Tibial nerve (tissue), 4 donors: ENCODE results near the gene FGL2. TPM values are rescaled to one million over a fixed set of nuclear protein-coding genes. Genes with fewer than 3 reads are reported as not detected.

Experiments used
- DNase-seq, 2 donors: peaks; one replicate each; pipeline ENCODE4 v3.0.0-alpha.2; 2019; ENCODE audit warnings: low spot score in 2 of 2
- H3K27ac ChIP-seq, 4 donors: fragments of 200-600 bp; sonication (generic) in 3 of 4; one replicate each; pipeline ENCODE4 v1.5.1; 2017 to 2019; ENCODE audit warnings: mild to moderate bottlenecking in 1 of 4
- H3K27me3 ChIP-seq, 2 donors: fragments of 200-600 bp; sonication (generic) in 1 of 2; one replicate each; pipeline versions ENCODE4 v1.5.1 to v1.6.0; 2017 to 2019
- H3K36me3 ChIP-seq, 3 donors: fragments of 200-600 bp; sonication (generic); one replicate each; pipeline ENCODE4 v1.5.1; 2018 to 2019
- H3K4me1 ChIP-seq, 4 donors: fragments of 200-600 bp; sonication (generic) in 3 of 4; one replicate each; pipeline ENCODE4 v1.5.1; 2017 to 2019
- H3K4me3 ChIP-seq, 4 donors: fragments of 200-600 bp; sonication (generic) in 3 of 4; one replicate each; pipeline ENCODE4 v1.5.1; 2017 to 2019; ENCODE audit warnings: mild to moderate bottlenecking in 1 of 4, moderate library complexity in 1 of 4
- H3K9me3 ChIP-seq, 4 donors: fragments of 200-600 bp; sonication (generic) in 3 of 4; one replicate each; pipeline ENCODE4 v1.5.1; 2017 to 2019
- EP300 ChIP-seq, 2 donors: sonication (generic); formaldehyde crosslinking; IDR thresholded peaks; one replicate each; pipeline ENCODE4 v1.6.1; 2017; ENCODE audit warnings: antibody characterized with exemption in 2 of 2, mild to moderate bottlenecking in 1 of 2
- POLR2A ChIP-seq, 2 donors: fragments of 450-650 bp; IDR thresholded peaks; one replicate each; pipeline ENCODE4 v1.6.1; 2017; ENCODE audit warnings: antibody characterized with exemption in 2 of 2, mild to moderate bottlenecking in 2 of 2, moderate library complexity in 2 of 2
- WGBS, 2 donors: methylation state at CpG; one replicate each; pipeline ENCODE4 v1.1.5; 2018; 5-methylcytosine and 5-hydroxymethylcytosine counted together
- total RNA-seq, 4 donors: library from RNA; depleted of rRNA; stranded (reverse); fragments of >200 nt; gene quantifications; one replicate each; pipeline ENCODE4 v1.1.0, GENCODE V29; 2016
- TF ChIP-seq, protein P1 (sequence below), 5 experiments: fragments of 200-600 bp in 3 of 5; fragments of 450-650 bp in 2 of 5; sonication (generic) in 3 of 5; IDR thresholded peaks; one replicate each; pipeline ENCODE4 v1.5.1; 2016 to 2019; ENCODE audit warnings: antibody characterized with exemption in 5 of 5, mild to moderate bottlenecking in 3 of 5, moderate library complexity in 2 of 5

FGL2 gene, protein sequence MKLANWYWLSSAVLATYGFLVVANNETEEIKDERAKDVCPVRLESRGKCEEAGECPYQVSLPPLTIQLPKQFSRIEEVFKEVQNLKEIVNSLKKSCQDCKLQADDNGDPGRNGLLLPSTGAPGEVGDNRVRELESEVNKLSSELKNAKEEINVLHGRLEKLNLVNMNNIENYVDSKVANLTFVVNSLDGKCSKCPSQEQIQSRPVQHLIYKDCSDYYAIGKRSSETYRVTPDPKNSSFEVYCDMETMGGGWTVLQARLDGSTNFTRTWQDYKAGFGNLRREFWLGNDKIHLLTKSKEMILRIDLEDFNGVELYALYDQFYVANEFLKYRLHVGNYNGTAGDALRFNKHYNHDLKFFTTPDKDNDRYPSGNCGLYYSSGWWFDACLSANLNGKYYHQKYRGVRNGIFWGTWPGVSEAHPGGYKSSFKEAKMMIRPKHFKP
- total RNA-seq: 100 to 1,000 TPM in 3 of 4 donors, 10 to 100 TPM in 1; 30.0 to 214 (median 170) TPM

DNA sequence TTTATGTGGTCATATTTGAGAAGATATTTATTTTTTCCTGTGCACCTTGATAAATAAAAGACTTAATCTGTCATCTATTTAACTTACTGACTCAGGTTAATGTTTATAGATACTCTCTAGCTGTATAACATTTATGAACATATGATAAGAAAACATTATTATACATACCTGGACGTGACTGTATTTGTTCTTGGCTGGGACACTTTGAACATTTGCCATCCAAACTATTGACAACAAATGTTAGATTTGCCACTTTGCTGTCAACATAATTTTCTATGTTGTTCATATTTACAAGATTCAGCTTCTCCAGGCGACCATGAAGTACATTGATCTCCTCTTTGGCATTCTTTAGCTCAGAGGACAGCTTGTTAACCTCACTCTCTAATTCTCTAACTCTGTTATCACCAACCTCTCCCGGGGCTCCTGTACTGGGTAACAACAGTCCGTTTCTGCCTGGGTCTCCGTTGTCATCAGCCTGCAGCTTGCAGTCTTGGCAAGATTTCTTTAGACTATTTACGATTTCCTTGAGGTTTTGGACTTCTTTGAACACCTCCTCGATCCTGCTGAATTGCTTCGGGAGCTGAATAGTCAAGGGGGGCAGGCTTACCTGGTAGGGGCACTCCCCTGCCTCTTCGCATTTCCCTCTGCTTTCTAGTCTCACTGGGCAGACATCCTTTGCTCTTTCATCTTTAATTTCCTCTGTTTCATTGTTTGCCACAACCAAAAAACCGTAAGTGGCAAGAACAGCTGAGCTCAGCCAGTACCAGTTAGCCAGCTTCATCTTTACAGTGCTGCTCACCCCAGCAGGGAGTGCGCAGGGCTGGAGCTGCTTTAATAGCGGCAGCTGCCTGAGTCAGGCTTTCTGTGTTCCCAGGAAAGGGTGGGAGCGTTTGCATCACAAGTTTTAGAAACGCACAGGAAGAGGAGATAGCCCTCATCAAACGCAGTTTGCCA, at the start of gene FGL2:
Gene FGL2 (minus strand): TSS at position 807 of the 954 bp plus-strand sequence. CDS start 26 bp downstream, at position 781.
- DNase-seq: peak; percentile 55 to 72
- Histone ChIP-seq H3K4me1 (peaks cover 0 to 16% (median 7%) of the 10 kb centered on the region in 4 donors), H3K36me3 (no peaks in the 10 kb centered on the region), H3K27me3 (no peaks in the 10 kb centered on the region), H3K4me3 (peak within 1 kb of the TSS; percentile 47 to 64 (median 48)), H3K27ac (peak within 1 kb of the TSS; percentile 63 to 86 (median 78)), H3K9me3 (no peaks in the 10 kb centered on the region)
- 8 to 9% methylated on average over 15 of the region's 15 CpGs for WGBS, 2 donors
- TF ChIP-seq POLR2A (IDR thresholded peaks at IDR 0.05) (peak; percentile 52 to 57), EP300 (IDR thresholded peaks at IDR 0.05) (peak in 1 of 2 donors; percentile 91)
- TF ChIP-seq, protein P1, sequence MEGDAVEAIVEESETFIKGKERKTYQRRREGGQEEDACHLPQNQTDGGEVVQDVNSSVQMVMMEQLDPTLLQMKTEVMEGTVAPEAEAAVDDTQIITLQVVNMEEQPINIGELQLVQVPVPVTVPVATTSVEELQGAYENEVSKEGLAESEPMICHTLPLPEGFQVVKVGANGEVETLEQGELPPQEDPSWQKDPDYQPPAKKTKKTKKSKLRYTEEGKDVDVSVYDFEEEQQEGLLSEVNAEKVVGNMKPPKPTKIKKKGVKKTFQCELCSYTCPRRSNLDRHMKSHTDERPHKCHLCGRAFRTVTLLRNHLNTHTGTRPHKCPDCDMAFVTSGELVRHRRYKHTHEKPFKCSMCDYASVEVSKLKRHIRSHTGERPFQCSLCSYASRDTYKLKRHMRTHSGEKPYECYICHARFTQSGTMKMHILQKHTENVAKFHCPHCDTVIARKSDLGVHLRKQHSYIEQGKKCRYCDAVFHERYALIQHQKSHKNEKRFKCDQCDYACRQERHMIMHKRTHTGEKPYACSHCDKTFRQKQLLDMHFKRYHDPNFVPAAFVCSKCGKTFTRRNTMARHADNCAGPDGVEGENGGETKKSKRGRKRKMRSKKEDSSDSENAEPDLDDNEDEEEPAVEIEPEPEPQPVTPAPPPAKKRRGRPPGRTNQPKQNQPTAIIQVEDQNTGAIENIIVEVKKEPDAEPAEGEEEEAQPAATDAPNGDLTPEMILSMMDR (IDR thresholded peaks at IDR 0.05): no peak

DNA sequence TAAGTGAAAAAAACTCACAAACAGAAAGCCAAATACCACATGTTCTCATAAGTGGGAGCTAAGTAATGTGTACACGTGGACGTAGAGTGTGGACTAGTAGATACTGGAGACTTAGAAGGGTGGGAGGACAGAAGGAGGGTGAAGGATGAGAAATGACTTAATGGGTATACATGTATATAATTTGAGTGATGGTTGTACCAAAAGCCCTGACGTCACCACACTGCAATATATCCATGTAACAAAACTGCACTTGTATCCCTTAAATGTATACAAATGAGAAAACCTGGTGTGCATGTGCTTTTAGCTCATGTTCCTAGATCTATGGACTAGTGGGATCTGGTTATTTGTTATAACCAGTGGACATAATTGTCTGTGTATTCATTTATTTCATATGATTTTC, 48.5 kb upstream of the FGL2 start:
- Histone ChIP-seq H3K36me3 (no peaks in the 10 kb centered on the region), H3K27ac (no peak overlapping the region), H3K4me1 (peaks cover 0 to 33% (median 1%) of the 10 kb centered on the region in 4 donors), H3K27me3 (no peaks in the 10 kb centered on the region), H3K4me3 (no peak overlapping the region), H3K9me3 (no peaks in the 10 kb centered on the region)
- no peak for DNase-seq
- TF ChIP-seq POLR2A (IDR thresholded peaks at IDR 0.05): no peak
- TF ChIP-seq, protein P1 (IDR thresholded peaks at IDR 0.05): no peak
- TF ChIP-seq EP300 (IDR thresholded peaks at IDR 0.05): no peak
- 68 to 74% methylated on average over 3 of the region's 3 CpGs for WGBS, 2 donors

DNA sequence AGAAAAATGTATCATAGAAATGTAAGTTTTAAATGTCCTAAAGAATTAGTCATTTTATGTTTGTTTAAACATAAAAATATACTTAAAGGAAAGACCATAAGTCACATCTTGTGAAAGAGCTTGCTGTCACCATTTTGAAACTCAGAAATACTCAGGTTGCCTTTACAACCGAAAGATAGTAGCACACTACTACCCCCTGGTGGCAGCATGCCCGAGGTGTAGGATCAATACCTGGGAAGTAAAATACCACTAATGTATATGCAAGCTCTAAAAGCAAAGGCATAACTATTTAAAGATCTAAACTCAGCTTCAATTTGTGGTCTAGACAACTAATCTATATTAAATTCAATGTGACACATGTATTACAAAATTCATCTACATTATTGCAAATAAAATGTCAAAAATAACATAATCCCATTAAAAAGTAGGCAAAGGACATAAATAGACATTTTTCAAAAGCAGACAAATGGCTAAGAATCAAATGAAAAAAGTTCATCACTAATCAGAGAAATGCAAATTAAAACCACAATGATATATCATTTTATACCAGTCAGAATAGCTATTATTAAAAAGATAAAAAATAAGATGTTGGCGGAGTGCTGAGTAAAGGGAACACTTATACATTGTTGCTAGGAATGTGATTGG, 47.7 kb upstream of the FGL2 start:
- H3K36me3 ChIP-seq: no peaks in the 10 kb centered on the region
- no peak overlapping the region for H3K27ac ChIP-seq
- H3K9me3 ChIP-seq: no peaks in the 10 kb centered on the region
- peaks cover 0 to 41% (median 1%) of the 10 kb centered on the region in 4 donors for H3K4me1 ChIP-seq
- 34 to 36% methylated on average over 3 of the region's 3 CpGs for WGBS, 2 donors
- H3K4me3 ChIP-seq: no peak overlapping the region
- peak; percentile 59 to 83 for DNase-seq
- no peaks in the 10 kb centered on the region for H3K27me3 ChIP-seq
- TF ChIP-seq, protein P1 (IDR thresholded peaks at IDR 0.05): peak; percentile 62 to 86 (median 84)
- peak in 1 of 2 donors; percentile 17 for TF ChIP-seq EP300 (IDR thresholded peaks at IDR 0.05)
- TF ChIP-seq POLR2A (IDR thresholded peaks at IDR 0.05): no peak

DNA sequence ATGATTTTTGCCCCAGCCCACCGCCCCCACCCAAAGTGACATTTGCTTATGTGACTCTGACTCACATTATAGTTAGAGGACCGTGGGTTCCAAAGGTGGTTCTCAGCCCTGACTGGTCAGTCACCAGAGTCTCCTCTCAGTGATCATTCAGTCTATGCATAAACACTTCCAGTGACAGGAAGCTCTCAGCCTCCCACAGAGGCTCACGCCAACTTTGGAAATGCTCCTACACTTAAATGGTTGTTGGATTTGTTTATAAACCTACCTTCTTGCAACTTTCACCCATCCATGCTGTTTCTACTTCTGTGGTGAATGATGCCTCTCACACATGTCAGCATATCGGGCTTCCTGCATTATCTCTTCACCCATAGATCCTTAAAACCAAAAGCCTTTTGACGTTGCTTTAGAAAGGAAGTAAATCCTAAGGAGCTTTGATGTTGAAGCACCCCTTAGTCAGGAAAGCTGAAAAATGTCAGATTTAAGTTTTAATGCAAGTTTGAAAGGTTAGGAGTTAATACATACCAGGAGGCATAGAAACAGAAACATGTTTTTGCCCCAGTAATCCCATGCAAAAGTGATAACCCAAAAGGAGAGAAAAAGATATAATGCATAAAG, 46.5 kb upstream of the FGL2 start:
- Histone ChIP-seq H3K9me3 (no peaks in the 10 kb centered on the region), H3K4me1 (peaks cover 0 to 42% (median 1%) of the 10 kb centered on the region in 4 donors), H3K27ac (peak overlapping the region in 2 of 4 donors; percentile 5 to 21), H3K36me3 (no peaks in the 10 kb centered on the region), H3K4me3 (no peak overlapping the region), H3K27me3 (no peaks in the 10 kb centered on the region)
- WGBS, 2 donors: 50 to 65% methylated on average over 5 of the region's 5 CpGs
- no peak for TF ChIP-seq EP300 (IDR thresholded peaks at IDR 0.05)
- TF ChIP-seq POLR2A (IDR thresholded peaks at IDR 0.05): no peak
- TF ChIP-seq, protein P1 (IDR thresholded peaks at IDR 0.05): no peak
- no peak for DNase-seq
